ENCODE results near the gene NFX1.
A peak's percentile ranks its signal among the peaks of the same experiment; 100 is the strongest.

Gene NFX1

GRCh38 chr9:33270146-33270545 lies 20.2 kb upstream of the NFX1 start:
- Histone ChIP-seq H3K4me3 (ENCODE audit: low read length, poor library complexity, severe bottlenecking) (no peak overlapping the region), H4K20me1 (ENCODE audit: insufficient read depth, low read length, poor library complexity, severe bottlenecking) (peaks cover 10% of the 10 kb centered on the region), H3K79me2 (ENCODE audit: insufficient read depth, low read length) (peaks cover 38% of the 10 kb centered on the region), H3K9me3 (ENCODE audit: insufficient read depth, low read depth, low read length) (no peaks in the 10 kb centered on the region), H3F3A (ENCODE audit: low read depth) (no peaks in the 10 kb centered on the region), H3K4me2 (ENCODE audit: low read depth, low read length, poor library complexity, severe bottlenecking) (no peak overlapping the region), H3K9ac (ENCODE audit: low read depth, low read length, poor library complexity, severe bottlenecking) (no peak overlapping the region), H3K9me2 (replicated peaks; ENCODE audit: low read depth, low read length) (no peaks in the 10 kb centered on the region), H3K4me1 (ENCODE audit: insufficient read depth, low read length, poor library complexity, severe bottlenecking) (peaks cover 22% of the 10 kb centered on the region), H2AFZ (ENCODE audit: low read length) (no peak overlapping the region), H3K27me3 (ENCODE audit: insufficient read depth, low read length, poor library complexity, severe bottlenecking) (no peaks in the 10 kb centered on the region), H3K36me3 (ENCODE audit: insufficient read depth, low read length) (peaks cover 38% of the 10 kb centered on the region; the same call in 1 of the 2 replicates)
- TF ChIP-seq EZH2phosphoT487 (IDR thresholded peaks at IDR 0.05; ENCODE audit: borderline replicate concordance) (no peak), CTCF (conservative IDR thresholded peaks at IDR 0.05; ENCODE audit: low read length) (no peak)

GRCh38 chr9:33272061-33272460 lies 18.3 kb upstream of the NFX1 start:
- Histone ChIP-seq H3K9me3 (ENCODE audit: insufficient read depth, low read depth, low read length) (no peaks in the 10 kb centered on the region), H3F3A (ENCODE audit: low read depth) (no peaks in the 10 kb centered on the region), H3K36me3 (ENCODE audit: insufficient read depth, low read length) (peaks cover 55% of the 10 kb centered on the region; the same call in 1 of the 2 replicates), H2AFZ (ENCODE audit: low read length) (no peak overlapping the region), H3K27me3 (ENCODE audit: insufficient read depth, low read length, poor library complexity, severe bottlenecking) (no peaks in the 10 kb centered on the region), H3K4me3 (ENCODE audit: low read length, poor library complexity, severe bottlenecking) (no peak overlapping the region), H3K9me2 (replicated peaks; ENCODE audit: low read depth, low read length) (no peaks in the 10 kb centered on the region), H4K20me1 (ENCODE audit: insufficient read depth, low read length, poor library complexity, severe bottlenecking) (peaks cover 3% of the 10 kb centered on the region), H3K4me2 (ENCODE audit: low read depth, low read length, poor library complexity, severe bottlenecking) (no peak overlapping the region), H3K79me2 (ENCODE audit: insufficient read depth, low read length) (peaks cover 19% of the 10 kb centered on the region), H3K4me1 (ENCODE audit: insufficient read depth, low read length, poor library complexity, severe bottlenecking) (peaks cover 5% of the 10 kb centered on the region), H3K9ac (ENCODE audit: low read depth, low read length, poor library complexity, severe bottlenecking) (no peak overlapping the region)
- no peak for TF ChIP-seq CTCF (conservative IDR thresholded peaks at IDR 0.05; ENCODE audit: low read length)
- no peak for TF ChIP-seq EZH2phosphoT487 (IDR thresholded peaks at IDR 0.05; ENCODE audit: borderline replicate concordance)

- H4K20me1 ChIP-seq (ENCODE audit: insufficient read depth, low read length, poor library complexity, severe bottlenecking) = no peaks in the 10 kb centered on the region
- H3K27me3 ChIP-seq (ENCODE audit: insufficient read depth, low read length, poor library complexity, severe bottlenecking) = no peaks in the 10 kb centered on the region
- H3K4me2 ChIP-seq (ENCODE audit: low read depth, low read length, poor library complexity, severe bottlenecking) = peak overlapping the region; percentile 20
- H3K9me2 ChIP-seq (replicated peaks; ENCODE audit: low read depth, low read length) = no peaks in the 10 kb centered on the region
- no peaks in the 10 kb centered on the region for H3K4me1 ChIP-seq (ENCODE audit: insufficient read depth, low read length, poor library complexity, severe bottlenecking)
- H3F3A ChIP-seq (ENCODE audit: low read depth) = no peaks in the 10 kb centered on the region
- H3K4me3 ChIP-seq (ENCODE audit: low read length, poor library complexity, severe bottlenecking) = no peak overlapping the region
- TF ChIP-seq EZH2phosphoT487 (IDR thresholded peaks at IDR 0.05; ENCODE audit: borderline replicate concordance) (no peak), CTCF (conservative IDR thresholded peaks at IDR 0.05; ENCODE audit: low read length) (no peak)
- peak overlapping the region; percentile 1 for H3K9ac ChIP-seq (ENCODE audit: low read depth, low read length, poor library complexity, severe bottlenecking)
- peaks cover 6% of the 10 kb centered on the region; the same call in 1 of the 2 replicates for H3K79me2 ChIP-seq (ENCODE audit: insufficient read depth, low read length)
- no peak overlapping the region for H2AFZ ChIP-seq (ENCODE audit: low read length)
- peaks cover 69% of the 10 kb centered on the region; the same call in 1 of the 2 replicates for H3K36me3 ChIP-seq (ENCODE audit: insufficient read depth, low read length)
- H3K9me3 ChIP-seq (ENCODE audit: insufficient read depth, low read depth, low read length) = no peaks in the 10 kb centered on the region
Measured at GRCh38 chr9:33273266-33273971, 16.9 kb upstream of the NFX1 start.
